Peyer's patch (tissue), 4 donors: ENCODE data around the gene SELENOK. TPM values are rescaled to one million over a fixed set of nuclear protein-coding genes. Genes with fewer than 3 reads are reported as not detected.

ENCODE experiments used
- DNase-seq, 3 donors: peaks; one replicate each; pipeline ENCODE4 v3.0.0-alpha.2; 2017 to 2019
- H3K27ac ChIP-seq, 4 donors: fragments of 200-600 bp; sonication (generic); one replicate each; pipeline ENCODE4 v1.5.1; 2016 to 2019
- H3K27me3 ChIP-seq, 2 donors: fragments of 200-600 bp; sonication (generic); one replicate each; pipeline ENCODE4 v1.5.1; 2019
- H3K36me3 ChIP-seq, 3 donors: fragments of 200-600 bp; sonication (generic); one replicate each; pipeline ENCODE4 v1.5.1; 2016 to 2019
- H3K4me1 ChIP-seq, 4 donors: fragments of 200-600 bp; sonication (generic); one replicate each; pipeline ENCODE4 v1.5.1; 2016 to 2019
- H3K4me3 ChIP-seq, 4 donors: fragments of 200-600 bp; sonication (generic); 1 replicate in 3 of 4; 2 replicates in 1 of 4; pipeline ENCODE4 v1.5.1; 2016 to 2019; ENCODE audit warnings: mild to moderate bottlenecking in 1 of 4
- H3K9me3 ChIP-seq, 4 donors: fragments of 200-600 bp; sonication (generic); one replicate each; pipeline ENCODE4 v1.5.1; 2016 to 2019; ENCODE audit warnings: mild to moderate bottlenecking in 1 of 4
- POLR2A ChIP-seq, 2 donors: fragments of 450-650 bp; IDR thresholded peaks; one replicate each; pipeline ENCODE4 v1.5.1; 2017; ENCODE audit warnings: antibody characterized with exemption in 2 of 2, mild to moderate bottlenecking in 2 of 2, moderate library complexity in 2 of 2
- total RNA-seq, 4 donors: library from RNA; depleted of rRNA; stranded (reverse); fragments of >200 nt; gene quantifications; one replicate each; pipeline ENCODE4 v1.1.0, GENCODE V29; 2016
- TF ChIP-seq, protein P1 (sequence below), 6 experiments: fragments of 450-650 bp in 4 of 6; fragments of 200-600 bp in 2 of 6; sonication (generic) in 1 of 6; IDR thresholded peaks; one replicate each; pipeline ENCODE4 v1.5.1; 2017 to 2019; ENCODE audit warnings: antibody characterized with exemption in 6 of 6, mild to moderate bottlenecking in 3 of 6, moderate library complexity in 1 of 6

The SELENOK gene
- total RNA-seq, 4 donors from 2014 or later = 26.1 to 69.7 (median 41.9) TPM

- TF ChIP-seq POLR2A (IDR thresholded peaks at IDR 0.05) = no peak
- TF ChIP-seq, protein P1, sequence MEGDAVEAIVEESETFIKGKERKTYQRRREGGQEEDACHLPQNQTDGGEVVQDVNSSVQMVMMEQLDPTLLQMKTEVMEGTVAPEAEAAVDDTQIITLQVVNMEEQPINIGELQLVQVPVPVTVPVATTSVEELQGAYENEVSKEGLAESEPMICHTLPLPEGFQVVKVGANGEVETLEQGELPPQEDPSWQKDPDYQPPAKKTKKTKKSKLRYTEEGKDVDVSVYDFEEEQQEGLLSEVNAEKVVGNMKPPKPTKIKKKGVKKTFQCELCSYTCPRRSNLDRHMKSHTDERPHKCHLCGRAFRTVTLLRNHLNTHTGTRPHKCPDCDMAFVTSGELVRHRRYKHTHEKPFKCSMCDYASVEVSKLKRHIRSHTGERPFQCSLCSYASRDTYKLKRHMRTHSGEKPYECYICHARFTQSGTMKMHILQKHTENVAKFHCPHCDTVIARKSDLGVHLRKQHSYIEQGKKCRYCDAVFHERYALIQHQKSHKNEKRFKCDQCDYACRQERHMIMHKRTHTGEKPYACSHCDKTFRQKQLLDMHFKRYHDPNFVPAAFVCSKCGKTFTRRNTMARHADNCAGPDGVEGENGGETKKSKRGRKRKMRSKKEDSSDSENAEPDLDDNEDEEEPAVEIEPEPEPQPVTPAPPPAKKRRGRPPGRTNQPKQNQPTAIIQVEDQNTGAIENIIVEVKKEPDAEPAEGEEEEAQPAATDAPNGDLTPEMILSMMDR (IDR thresholded peaks at IDR 0.05) = no peak
- no peak overlapping the region for H3K4me3 ChIP-seq
- no peaks in the 10 kb centered on the region for H3K36me3 ChIP-seq
- no peak for DNase-seq
- H3K27ac ChIP-seq = no peak overlapping the region
- peaks cover 0 to 12% (median 3%) of the 10 kb centered on the region in 4 donors for H3K4me1 ChIP-seq
- H3K27me3 ChIP-seq = no peaks in the 10 kb centered on the region
- H3K9me3 ChIP-seq = no peaks in the 10 kb centered on the region
Measured at GRCh38 chr3:53850895-53851294, 40.8 kb downstream of the SELENOK start.

GRCh38 chr3:53849916-53850315 lies 41.7 kb downstream of the SELENOK start:
- Histone ChIP-seq H3K9me3 (no peaks in the 10 kb centered on the region), H3K27ac (no peak overlapping the region), H3K27me3 (no peaks in the 10 kb centered on the region), H3K36me3 (no peaks in the 10 kb centered on the region), H3K4me1 (peaks cover 0 to 13% (median 3%) of the 10 kb centered on the region in 4 donors), H3K4me3 (no peak overlapping the region)
- TF ChIP-seq POLR2A (IDR thresholded peaks at IDR 0.05) = no peak
- TF ChIP-seq, protein P1 (IDR thresholded peaks at IDR 0.05) = no peak
- DNase-seq = no peak

DNA sequence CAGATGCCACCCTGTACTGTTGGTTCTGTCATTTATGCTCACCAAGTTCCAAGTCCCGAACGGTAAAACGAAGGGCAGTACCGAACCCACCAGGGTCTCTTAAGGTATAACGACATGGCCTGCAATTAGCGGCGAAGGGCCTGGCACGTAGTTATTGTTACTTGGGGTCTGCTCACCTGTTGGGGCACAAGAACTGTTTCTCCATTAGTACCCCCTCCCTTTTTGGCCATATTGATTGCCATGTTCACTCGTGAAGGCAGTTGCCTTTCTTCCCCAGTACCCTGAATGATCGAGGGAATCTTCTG lies 44.9 kb downstream of the SELENOK start:
- Histone ChIP-seq H3K27me3 (no peaks in the 10 kb centered on the region), H3K27ac (no peak overlapping the region), H3K4me1 (peaks cover 0 to 17% (median 7%) of the 10 kb centered on the region in 4 donors), H3K36me3 (no peaks in the 10 kb centered on the region), H3K9me3 (no peaks in the 10 kb centered on the region), H3K4me3 (peak overlapping the region; percentile 43 to 83 (median 72))
- no peak for DNase-seq
- TF ChIP-seq, protein P1 (IDR thresholded peaks at IDR 0.05) = no peak
- no peak for TF ChIP-seq POLR2A (IDR thresholded peaks at IDR 0.05)

- Histone ChIP-seq H3K27me3 (no peaks in the 10 kb centered on the region), H3K9me3 (no peaks in the 10 kb centered on the region), H3K27ac (peak within 1 kb of the TSS; percentile 58 to 97 (median 83)), H3K4me1 (peaks cover 0 to 17% (median 7%) of the 10 kb centered on the region in 4 donors), H3K4me3 (peak within 1 kb of the TSS; percentile 43 to 83 (median 72)), H3K36me3 (no peaks in the 10 kb centered on the region)
- peak in 2 of 3 donors; percentile 83 to 90 for DNase-seq
- peak in 1 of 2 donors; percentile 54 for TF ChIP-seq POLR2A (IDR thresholded peaks at IDR 0.05)
- TF ChIP-seq, protein P1 (IDR thresholded peaks at IDR 0.05) = peak in 2 of 6 experiments; percentile 9 to 13
Measured at GRCh38 chr3:53846134-53846850, 45.4 kb downstream of the SELENOK start, which contains the start of the genes CHDH and IL17RB. CHDH (minus strand) TSS chr3:53846419; CDS start chr3:53824008, 22,411 bp downstream. IL17RB (plus strand) TSS chr3:53846568; CDS start chr3:53846589, 21 bp downstream.

DNA sequence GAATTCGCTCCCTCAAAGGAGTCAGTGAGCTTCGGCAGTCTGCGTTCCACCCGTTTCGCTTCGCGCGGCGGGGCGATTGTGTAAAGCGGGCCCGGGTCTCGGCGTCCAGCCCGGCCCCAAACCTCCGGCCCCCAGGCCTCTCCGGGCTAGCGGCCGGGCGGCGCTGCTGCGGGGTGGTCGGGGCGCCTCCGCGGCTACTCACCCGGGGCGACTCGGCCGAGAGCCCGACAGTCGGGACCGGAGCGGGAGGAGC lies 45.9 kb downstream of the SELENOK start:
- Histone ChIP-seq H3K36me3 (no peaks in the 10 kb centered on the region), H3K4me3 (peak overlapping the region; percentile 43 to 83 (median 72)), H3K9me3 (no peaks in the 10 kb centered on the region), H3K27ac (peak overlapping the region; percentile 58 to 97 (median 83)), H3K4me1 (peaks cover 0 to 17% (median 7%) of the 10 kb centered on the region in 4 donors), H3K27me3 (no peaks in the 10 kb centered on the region)
- TF ChIP-seq, protein P1 (IDR thresholded peaks at IDR 0.05) = no peak
- TF ChIP-seq POLR2A (IDR thresholded peaks at IDR 0.05) = no peak
- no peak for DNase-seq
